Inflammatory macrophage treated with lipopolysaccharide for 4 hours (primary cell): ENCODE data around the gene SOWAHB.

Source experiments
- DNase-seq: peaks from one replicate; pipeline ENCODE4 v3.0.0-alpha.2; 2020

Gene SOWAHB

DNA sequence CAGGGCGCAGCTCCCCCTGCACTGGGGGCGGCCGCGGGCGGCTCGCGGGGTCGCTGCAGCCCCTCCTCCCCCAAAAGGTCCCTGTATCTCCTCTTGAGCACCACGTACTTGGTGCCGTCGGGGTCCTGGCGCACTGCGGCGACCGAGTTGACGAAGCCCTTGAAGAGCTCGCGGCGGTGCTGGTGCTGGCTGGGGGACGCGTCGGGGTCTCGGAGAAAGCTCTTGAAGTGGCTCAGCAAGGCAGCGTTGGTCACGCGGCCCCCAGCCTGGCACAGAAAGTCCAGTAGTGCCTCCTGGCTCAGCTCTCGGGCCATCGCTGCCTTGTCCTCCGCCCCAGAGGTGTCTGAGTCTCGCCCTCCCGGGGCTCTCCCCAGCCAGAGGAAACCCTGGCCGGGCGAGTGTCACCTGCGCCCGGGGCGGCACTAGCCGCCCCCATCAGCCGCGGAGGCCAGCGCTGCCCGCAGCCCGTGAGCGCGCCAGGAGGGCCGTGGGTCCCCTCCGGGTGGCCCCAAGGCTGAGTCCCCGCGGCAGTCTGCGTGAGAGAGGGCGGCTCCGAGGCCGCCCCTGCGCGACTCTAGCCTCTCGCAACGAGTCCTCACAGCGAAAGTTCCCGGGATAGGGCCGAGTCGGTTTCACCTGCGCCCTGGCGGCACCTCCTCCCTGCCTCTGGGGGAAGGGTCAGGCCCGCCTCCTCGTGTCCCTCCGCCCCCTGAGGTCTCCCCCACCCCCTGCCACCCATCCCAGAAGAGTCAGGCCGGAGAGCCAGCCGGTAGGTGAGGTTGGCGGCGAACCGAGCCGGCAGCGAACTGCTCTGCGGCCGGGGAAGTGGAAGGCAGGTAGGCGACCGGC, at the start of gene SOWAHB:
Gene SOWAHB (minus strand): TSS at position 609 of the 849 bp plus-strand sequence. CDS start 295 bp downstream, at position 314.
- DNase-seq, result no peak

GRCh38 chr4:76947369-76947768, 49.4 kb upstream of the SOWAHB start:
- no peak for DNase-seq

- no peak for DNase-seq
These were observed 45.8 kb upstream of the SOWAHB start for GRCh38 chr4:76943790-76944189.

- no peak for DNase-seq
These were observed 45.2 kb upstream of the SOWAHB start for GRCh38 chr4:76943129-76943620.

DNA sequence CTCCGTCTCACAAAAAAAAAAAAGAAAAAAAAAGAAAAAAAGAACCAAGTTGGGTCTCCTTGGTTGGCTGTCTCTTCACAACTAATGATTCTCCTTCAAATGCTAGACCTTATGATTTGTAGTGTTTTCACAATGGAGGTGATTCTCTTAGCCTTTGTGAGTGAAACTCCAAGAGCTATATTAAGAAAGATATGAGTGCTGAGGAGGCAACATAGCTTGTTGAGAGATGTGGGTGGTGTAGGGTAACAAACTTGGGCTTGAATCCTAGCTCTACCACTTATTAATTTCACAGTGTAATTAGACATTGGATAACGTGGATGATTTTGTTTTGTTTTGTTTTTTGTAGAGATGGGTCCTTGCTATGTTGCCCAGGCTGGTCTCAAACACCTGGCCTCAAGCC, 41.2 kb upstream of the SOWAHB start:
- no peak for DNase-seq

GRCh38 chr4:76931576-76932276, 33.8 kb upstream of the SOWAHB start:
- no peak for DNase-seq

GRCh38 chr4:76931087-76931486, 33.1 kb upstream of the SOWAHB start:
- DNase-seq, result no peak

DNA sequence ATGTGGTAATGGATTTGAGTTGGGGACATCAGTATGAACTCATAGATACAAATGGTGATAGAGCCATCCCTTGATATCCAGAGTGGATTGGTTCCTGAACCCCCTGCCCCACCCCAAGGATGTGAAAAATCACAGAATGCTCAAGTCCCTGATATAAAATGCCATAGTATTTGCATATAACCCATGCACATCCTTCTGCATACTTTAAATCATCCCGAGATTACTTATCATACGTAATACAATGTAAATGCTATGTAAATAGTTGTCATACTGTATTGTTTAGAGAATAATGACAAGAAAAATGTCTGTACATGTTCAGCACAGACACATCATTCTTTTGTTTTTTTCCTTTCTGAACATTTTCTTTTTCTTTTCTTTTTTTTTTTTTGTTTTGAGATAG, 32.7 kb upstream of the SOWAHB start:
- DNase-seq, result no peak

- DNase-seq, result no peak
These were observed 28.9 kb upstream of the SOWAHB start for GRCh38 chr4:76926841-76927240.

DNA sequence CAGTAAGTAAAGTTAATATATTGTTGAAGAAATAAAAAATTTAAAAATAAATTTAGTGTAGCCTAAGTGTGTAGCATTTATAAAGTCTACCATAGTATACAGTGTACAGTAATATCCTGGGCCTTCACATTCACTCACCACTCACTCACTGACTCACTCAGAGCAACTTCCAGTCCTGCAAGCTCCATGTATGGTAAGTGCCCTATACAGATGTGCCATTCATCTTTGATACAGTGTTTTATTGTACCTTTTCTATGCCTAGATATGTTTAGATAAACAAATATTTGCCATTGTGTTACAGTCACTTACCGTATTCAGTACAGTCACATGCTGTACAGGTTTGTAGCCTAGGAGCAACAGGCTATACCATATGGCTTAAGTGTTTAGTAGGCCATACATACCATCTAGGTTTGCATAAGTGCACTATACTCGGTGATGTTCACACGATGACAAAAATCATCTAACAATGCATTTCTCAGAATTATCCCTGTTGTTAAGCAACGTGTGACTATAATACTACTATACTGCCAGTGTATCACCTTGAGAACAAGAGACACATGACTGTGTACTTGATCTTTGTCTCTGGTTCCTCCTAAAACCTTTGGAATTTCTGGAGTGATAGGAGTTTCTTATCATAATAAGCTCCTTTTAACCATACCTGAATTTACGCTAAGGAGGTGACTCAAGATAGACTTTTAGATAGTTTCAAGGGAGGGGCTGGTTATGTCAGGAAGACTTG, 25.8 kb upstream of the SOWAHB start:
- no peak for DNase-seq

GRCh38 chr4:76920715-76921114, 22.8 kb upstream of the SOWAHB start:
- DNase-seq, result no peak

DNA sequence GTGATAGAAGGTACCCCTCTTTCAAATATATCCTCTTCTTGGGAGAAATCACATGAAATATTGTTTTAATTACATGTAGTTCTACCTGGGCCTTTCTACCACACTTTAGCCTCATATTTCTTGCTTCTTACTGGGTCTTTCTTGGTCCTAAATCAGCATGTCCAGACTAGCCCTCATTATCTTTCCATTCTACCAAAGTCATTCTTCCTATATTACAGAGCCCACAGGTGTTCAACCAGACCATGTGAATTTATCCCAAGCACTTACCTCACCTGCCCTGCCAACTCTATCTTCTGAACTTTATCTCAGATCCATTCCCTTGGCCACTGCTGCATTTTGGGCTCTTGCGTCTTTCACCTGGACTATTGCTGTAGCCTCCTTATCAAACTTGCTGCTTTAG, 11.8 kb upstream of the SOWAHB start:
- no peak for DNase-seq

GRCh38 chr4:76905521-76905920, 7.6 kb upstream of the SOWAHB start:
- no peak for DNase-seq

- DNase-seq, result no peak
These were observed 6.8 kb upstream of the SOWAHB start for GRCh38 chr4:76904646-76905190.

- DNase-seq, result no peak
These were observed 4.4 kb upstream of the SOWAHB start for GRCh38 chr4:76902233-76902890.

DNA sequence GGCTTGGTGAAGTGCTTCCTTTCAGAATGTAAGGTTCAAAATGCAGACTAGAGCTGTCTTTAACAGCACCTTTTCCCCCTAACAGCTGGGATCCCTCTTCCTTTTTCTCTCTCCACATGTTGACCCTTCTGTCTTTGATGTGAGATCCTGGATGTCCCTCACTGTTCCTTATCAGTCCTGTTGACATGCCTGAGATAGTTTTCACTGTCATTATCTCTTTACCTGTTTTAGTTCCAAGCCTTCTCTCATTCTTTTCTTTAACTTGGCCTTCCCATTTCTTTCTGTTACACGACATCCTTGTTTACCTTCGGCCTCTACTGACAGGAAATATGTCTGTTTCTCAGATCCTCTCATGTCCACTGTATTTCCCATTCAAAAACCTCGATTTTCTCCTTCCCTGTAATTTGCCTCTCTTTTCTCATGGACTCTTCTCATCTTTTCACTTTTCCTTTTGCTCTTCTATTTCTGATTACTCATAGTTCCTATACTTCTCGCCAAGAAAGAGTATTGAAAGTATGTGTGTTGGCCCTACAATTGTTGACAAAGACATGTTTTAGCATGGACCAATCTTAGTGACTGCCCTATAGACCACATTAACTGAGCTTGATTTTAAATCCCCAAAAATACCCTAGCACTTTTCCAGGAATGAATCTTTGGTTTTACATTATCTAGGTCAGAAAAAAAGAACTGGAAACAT, 1.2 kb upstream of the SOWAHB start:
- DNase-seq, result no peak

- no peak for DNase-seq
These were observed 395 bp upstream of the SOWAHB start for GRCh38 chr4:76898385-76898692.

- no peak for DNase-seq
These were observed 1.1 kb downstream of the SOWAHB start for GRCh38 chr4:76896614-76897535.

- no peak for DNase-seq
These were observed 1.9 kb downstream of the SOWAHB start for GRCh38 chr4:76896048-76896447.

DNA sequence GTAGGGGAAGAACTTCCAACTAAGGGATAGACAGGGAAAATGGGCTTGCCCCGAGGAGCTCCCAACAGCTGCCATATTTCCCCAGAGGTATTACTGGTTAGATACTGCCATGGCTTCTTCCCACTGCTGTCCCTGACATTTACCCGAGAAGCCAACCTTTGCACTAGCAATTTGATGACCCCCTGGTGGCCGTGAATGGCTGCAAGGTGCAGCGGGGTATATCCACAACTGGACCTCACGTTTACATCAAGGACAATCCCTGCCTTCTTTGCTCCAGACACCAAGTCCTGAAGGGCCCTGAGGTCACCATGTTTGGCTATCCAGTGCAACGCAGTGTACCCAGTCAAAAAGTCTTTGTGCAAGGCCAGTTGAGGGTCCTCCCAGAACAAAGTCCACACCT, 2.3 kb downstream of the SOWAHB start:
- DNase-seq, result no peak
